Lower leg skin (tissue), 4 donors: ENCODE data around the gene TAPBPL. TPM values are rescaled to one million over a fixed set of nuclear protein-coding genes. Genes with fewer than 3 reads are reported as not detected.

Experiments
- DNase-seq, 2 donors: peaks; one replicate each; pipeline ENCODE4 v3.0.0-alpha.2; 2019; ENCODE audit warnings: low spot score in 2 of 2
- H3K4me3 ChIP-seq: fragments of 200-600 bp; sonication (generic); 2 replicates; pipeline ENCODE4 v1.5.1; 2017; ENCODE audit warnings: mild to moderate bottlenecking, low read depth; ENCODE audit not compliant: poor library complexity, severe bottlenecking
- POLR2A ChIP-seq, 2 donors: fragments of 450-650 bp; IDR thresholded peaks; one replicate each; pipeline ENCODE4 v1.6.1; 2016 to 2017; ENCODE audit warnings: antibody characterized with exemption in 2 of 2, mild to moderate bottlenecking in 1 of 2, moderate library complexity in 1 of 2
- WGBS, 2 donors: methylation state at CpG; one replicate each; pipeline ENCODE4 v1.1.5; 2018; 5-methylcytosine and 5-hydroxymethylcytosine counted together
- intact Hi-C: fragments of 100-400 bp; cut with DNase I; formaldehyde crosslinking; loops from one replicate; pipeline ENCODE4 v1.15.0; 2023; ENCODE audit warnings: low total_unique reads
- total RNA-seq, 4 donors: library from RNA; depleted of rRNA; stranded (reverse); fragments of >200 nt; gene quantifications; one replicate each; pipeline ENCODE4 v1.1.0, GENCODE V29; 2016
- TF ChIP-seq, protein P1 (sequence below), 3 donors: fragments of 450-650 bp; IDR thresholded peaks; one replicate each; pipeline ENCODE4 v1.5.1; 2016; ENCODE audit warnings: antibody characterized with exemption in 3 of 3, mild to moderate bottlenecking in 3 of 3, moderate library complexity in 2 of 3

The TAPBPL gene
- total RNA-seq, 4 donors from 2014 or later: 11.4 to 23.8 (median 17.6) TPM

DNA sequence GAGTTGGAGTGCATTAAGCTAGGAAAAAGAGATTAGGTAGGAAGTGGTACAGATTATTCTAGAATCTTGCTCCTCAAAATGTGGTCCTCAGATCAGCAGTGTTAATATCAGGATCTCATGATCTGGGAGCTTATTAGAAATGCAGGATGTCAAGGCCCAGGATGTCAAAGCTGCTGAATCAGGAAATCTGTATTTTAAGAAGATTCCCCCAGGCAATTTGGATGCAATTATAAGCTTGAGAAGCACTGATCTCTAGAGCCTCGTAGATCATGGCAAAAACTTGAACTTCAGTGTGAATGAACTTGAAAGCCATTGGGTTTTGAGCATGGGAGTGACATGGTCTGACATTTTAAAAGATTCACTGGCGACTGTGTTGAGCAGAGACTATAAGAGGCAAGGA lies 48.6 kb downstream of the TAPBPL start:
- intact Hi-C loops: no loop called here
- 42 to 69% methylated on average over 2 of the region's 2 CpGs for WGBS, 2 donors
- TF ChIP-seq, protein P1, sequence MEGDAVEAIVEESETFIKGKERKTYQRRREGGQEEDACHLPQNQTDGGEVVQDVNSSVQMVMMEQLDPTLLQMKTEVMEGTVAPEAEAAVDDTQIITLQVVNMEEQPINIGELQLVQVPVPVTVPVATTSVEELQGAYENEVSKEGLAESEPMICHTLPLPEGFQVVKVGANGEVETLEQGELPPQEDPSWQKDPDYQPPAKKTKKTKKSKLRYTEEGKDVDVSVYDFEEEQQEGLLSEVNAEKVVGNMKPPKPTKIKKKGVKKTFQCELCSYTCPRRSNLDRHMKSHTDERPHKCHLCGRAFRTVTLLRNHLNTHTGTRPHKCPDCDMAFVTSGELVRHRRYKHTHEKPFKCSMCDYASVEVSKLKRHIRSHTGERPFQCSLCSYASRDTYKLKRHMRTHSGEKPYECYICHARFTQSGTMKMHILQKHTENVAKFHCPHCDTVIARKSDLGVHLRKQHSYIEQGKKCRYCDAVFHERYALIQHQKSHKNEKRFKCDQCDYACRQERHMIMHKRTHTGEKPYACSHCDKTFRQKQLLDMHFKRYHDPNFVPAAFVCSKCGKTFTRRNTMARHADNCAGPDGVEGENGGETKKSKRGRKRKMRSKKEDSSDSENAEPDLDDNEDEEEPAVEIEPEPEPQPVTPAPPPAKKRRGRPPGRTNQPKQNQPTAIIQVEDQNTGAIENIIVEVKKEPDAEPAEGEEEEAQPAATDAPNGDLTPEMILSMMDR (IDR thresholded peaks at IDR 0.05): no peak
- no peak for TF ChIP-seq POLR2A (IDR thresholded peaks at IDR 0.05)
- DNase-seq: no peak
- H3K4me3 ChIP-seq: no peak overlapping the region

DNA sequence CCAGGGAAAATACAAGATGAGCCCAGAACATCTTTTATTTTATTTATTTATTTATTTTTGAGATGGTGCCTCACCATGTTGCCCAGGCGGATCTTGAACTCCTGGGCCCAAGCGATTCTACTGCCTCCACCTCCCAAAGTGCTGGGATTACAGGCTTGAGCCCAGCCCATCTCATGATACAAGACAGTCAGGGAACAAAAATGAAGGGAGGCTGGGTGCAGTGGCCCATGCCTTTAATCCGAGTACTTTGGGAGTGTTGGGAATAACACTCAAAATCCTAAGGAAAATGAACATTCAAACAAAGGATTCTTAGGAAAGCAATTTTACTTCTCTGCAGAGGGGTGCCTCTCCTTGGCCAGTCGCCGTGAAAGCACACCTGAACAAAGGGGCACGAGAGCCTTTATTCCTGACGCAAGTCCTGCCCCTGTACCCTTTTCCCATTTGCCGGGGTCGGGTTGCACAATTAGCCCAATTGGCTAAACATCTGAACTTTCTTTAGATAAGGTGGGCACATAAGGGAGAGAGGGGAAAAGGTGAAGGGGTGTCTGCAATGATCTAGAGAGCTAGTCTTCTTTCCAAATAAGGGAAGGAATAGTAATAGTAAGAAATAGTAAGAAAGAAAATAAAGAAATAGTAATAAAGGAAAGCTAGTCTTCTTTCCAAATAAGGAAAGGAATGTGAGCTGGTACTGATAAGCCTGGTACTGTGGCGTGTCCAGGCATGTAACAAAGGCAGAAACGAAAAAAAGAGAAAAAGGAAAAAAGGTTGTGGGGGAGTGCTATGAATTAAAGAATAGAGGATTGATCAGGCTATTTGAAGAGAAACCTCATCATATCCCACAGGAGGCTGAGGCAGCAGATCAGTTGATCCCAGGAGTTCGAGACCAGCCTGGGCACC lies 55.5 kb downstream of the TAPBPL start:
- 73 to 74% methylated on average over 12 of the region's 12 CpGs for WGBS, 2 donors
- no peak overlapping the region for H3K4me3 ChIP-seq
- intact Hi-C loops: no loop called here
- no peak for TF ChIP-seq POLR2A (IDR thresholded peaks at IDR 0.05)
- no peak for DNase-seq

DNA sequence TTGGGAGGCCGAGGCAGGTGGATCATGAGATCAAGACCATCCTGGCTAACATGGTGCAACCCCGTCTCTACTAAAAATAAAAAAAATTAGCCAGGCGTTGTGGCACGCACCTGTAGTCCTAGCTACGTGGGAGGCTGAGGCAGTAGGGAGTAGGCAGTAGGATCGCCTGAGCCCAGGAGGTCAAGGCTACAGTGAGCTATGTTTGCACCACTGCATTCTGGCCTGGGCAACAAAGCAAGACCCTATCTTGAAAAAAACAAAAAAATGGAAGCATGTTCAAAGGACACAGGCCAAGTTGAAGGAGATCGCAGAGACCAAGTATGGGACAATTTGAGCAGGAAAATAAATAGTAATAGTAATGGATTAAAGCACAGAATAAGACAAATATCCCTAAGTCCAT lies 56.2 kb downstream of the TAPBPL start:
- WGBS, 2 donors: 77 to 83% methylated on average over 7 of the region's 7 CpGs
- no peak overlapping the region for H3K4me3 ChIP-seq
- DNase-seq: no peak
- intact Hi-C loops: no loop called here
- TF ChIP-seq, protein P1 (IDR thresholded peaks at IDR 0.05): no peak
- no peak for TF ChIP-seq POLR2A (IDR thresholded peaks at IDR 0.05)

Other genes with a start within 250 kb of the TAPBPL start
- gene PLEKHG6, start 141.4 kb upstream of the TAPBPL start, total RNA-seq: 10 to 100 TPM; 10.6 to 34.1 (median 22.4) TPM
- 100 to 1,000 TPM; 104 to 252 (median 186) TPM for gene TNFRSF1A, start 110.0 kb upstream of the TAPBPL start, total RNA-seq
- 100 to 1,000 TPM in 3 of 4 donors, 10 to 100 TPM in 1; 74.6 to 139 (median 119) TPM for gene SCNN1A, start 76.5 kb upstream of the TAPBPL start, total RNA-seq
- 100 to 1,000 TPM; 174 to 298 (median 196) TPM for gene LTBR, start 67.9 kb upstream of the TAPBPL start, total RNA-seq
- under 1 TPM in 2 of 4 donors, not detected in 2; 0.16 to 0.89 TPM for gene CD27, start 7.1 kb upstream of the TAPBPL start, total RNA-seq
- 1 to 10 TPM; 2.1 to 6.6 (median 4.4) TPM for gene VAMP1, start 18.6 kb downstream of the TAPBPL start, total RNA-seq
- 10 to 100 TPM; 38.6 to 62.1 (median 58.7) TPM for gene MRPL51, start 41.2 kb downstream of the TAPBPL start, total RNA-seq
- gene NCAPD2, start 42.1 kb downstream of the TAPBPL start, total RNA-seq: 10 to 100 TPM; 18.5 to 25.9 (median 22.5) TPM
- gene GAPDH, start 82.5 kb downstream of the TAPBPL start, total RNA-seq: 1,000 to 10,000 TPM; 1,190 to 2,139 (median 1,514) TPM
- gene IFFO1, start 104.0 kb downstream of the TAPBPL start, total RNA-seq: 1 to 10 TPM; 3.3 to 6.8 (median 4.6) TPM
- gene NOP2, start 116.2 kb downstream of the TAPBPL start, total RNA-seq: 10 to 100 TPM; 16.2 to 24.0 (median 23.4) TPM
- 100 to 1,000 TPM; 167 to 235 (median 205) TPM for gene CHD4, start 155.3 kb downstream of the TAPBPL start, total RNA-seq
- 10 to 100 TPM; 11.0 to 16.4 (median 12.4) TPM for gene LPAR5, start 183.9 kb downstream of the TAPBPL start, total RNA-seq
- gene ACRBP, start 195.4 kb downstream of the TAPBPL start, total RNA-seq: 1 to 10 TPM in 2 of 4 donors, under 1 TPM in 2; 0.42 to 8.6 (median 0.76) TPM
- gene ING4, start 211.1 kb downstream of the TAPBPL start, total RNA-seq: 10 to 100 TPM; 40.8 to 63.6 (median 56.0) TPM
- 10 to 100 TPM; 22.7 to 79.9 (median 33.7) TPM for gene ZNF384, start 237.3 kb downstream of the TAPBPL start, total RNA-seq
- gene PIANP, start 248.8 kb downstream of the TAPBPL start, total RNA-seq: not detected